Measurements from ENCODE around the gene TMED4.

TMED4 gene

DNA sequence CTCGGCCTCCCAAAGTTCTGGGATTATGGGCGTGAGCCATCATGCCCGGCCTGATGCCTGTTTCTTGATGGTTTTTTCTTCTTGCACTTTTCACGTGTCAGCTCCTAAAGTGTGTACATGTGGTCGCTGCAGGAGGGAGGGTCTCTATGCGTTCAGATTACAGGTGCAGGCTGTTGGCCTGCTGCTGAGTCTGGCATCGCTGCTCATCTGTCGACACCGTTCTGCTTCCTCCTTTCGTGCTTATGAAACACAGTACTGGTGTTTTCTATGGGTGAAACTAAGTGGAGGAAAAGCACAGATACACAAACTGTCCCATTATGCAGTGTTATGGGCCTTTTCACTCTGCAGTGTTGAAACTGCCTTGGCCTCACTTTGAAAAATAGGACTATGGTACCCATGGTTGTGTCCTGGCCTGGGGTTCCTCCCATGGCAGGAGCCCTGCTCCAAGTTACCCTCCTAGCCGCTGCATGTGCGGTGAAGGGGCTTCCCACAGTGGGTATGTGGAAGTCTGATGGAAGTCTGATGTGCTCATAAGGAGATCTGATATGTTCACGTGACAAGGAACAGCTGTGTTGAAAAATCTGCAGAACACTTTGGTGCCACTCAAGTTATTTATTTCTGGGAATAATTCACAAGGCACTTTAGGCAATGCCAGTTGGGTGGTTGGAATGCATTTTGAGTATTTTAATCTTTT, 47.9 kb upstream of the TMED4 start:
- TF ChIP-seq EZH2phosphoT487 (IDR thresholded peaks at IDR 0.05; ENCODE audit: low read depth): no peak
- TF ChIP-seq, protein P1, sequence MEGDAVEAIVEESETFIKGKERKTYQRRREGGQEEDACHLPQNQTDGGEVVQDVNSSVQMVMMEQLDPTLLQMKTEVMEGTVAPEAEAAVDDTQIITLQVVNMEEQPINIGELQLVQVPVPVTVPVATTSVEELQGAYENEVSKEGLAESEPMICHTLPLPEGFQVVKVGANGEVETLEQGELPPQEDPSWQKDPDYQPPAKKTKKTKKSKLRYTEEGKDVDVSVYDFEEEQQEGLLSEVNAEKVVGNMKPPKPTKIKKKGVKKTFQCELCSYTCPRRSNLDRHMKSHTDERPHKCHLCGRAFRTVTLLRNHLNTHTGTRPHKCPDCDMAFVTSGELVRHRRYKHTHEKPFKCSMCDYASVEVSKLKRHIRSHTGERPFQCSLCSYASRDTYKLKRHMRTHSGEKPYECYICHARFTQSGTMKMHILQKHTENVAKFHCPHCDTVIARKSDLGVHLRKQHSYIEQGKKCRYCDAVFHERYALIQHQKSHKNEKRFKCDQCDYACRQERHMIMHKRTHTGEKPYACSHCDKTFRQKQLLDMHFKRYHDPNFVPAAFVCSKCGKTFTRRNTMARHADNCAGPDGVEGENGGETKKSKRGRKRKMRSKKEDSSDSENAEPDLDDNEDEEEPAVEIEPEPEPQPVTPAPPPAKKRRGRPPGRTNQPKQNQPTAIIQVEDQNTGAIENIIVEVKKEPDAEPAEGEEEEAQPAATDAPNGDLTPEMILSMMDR (IDR thresholded peaks at IDR 0.05; ENCODE audit: low read depth, low read length): no peak
- H3K9ac ChIP-seq (ENCODE audit: low read length): peak overlapping the region; percentile 65; the same call in 1 of the 2 replicates
- peaks cover 18% of the 10 kb centered on the region for H3K36me3 ChIP-seq (replicated peaks; ENCODE audit: low read depth, low read length)
- no peak overlapping the region for H2AFZ ChIP-seq (ENCODE audit: low read depth, low read length)
- H4K20me1 ChIP-seq (ENCODE audit: insufficient read depth, low read length): no peaks in the 10 kb centered on the region
- no peaks in the 10 kb centered on the region for H3K27me3 ChIP-seq (ENCODE audit: low read depth, low read length)
- no peaks in the 10 kb centered on the region for H3K9me3 ChIP-seq (ENCODE audit: insufficient read depth, low read length)
- H3K4me1 ChIP-seq (ENCODE audit: low read length): peaks cover 70% of the 10 kb centered on the region
- peak overlapping the region; percentile 56 for H3K4me3 ChIP-seq (ENCODE audit: low read length)
- peaks cover 47% of the 10 kb centered on the region for H3K79me2 ChIP-seq (ENCODE audit: low read length)
- peak overlapping the region; percentile 58 for H3K4me2 ChIP-seq (ENCODE audit: low read length)
- H3K27ac ChIP-seq (ENCODE audit: low read length): peak overlapping the region; percentile 89

DNA sequence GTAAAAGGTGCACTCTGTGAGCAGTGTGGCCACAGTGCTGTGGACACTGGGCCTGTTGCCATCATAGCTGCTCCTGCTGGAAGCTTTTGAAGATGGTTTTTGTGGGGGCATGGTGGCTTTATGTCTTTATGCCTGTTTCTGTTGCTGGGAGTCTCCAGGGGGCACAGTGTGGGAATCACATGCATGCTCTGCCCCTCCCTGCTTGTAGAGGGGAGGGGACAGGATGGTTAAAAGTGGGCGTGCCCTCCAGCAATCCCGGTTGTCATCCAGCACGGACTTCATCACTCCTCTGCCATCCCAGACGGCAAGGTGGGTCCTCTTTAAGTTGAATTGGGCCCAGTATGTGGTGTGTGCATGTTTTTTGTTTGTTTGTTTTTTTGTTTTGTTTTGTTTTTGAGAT, 44.6 kb upstream of the TMED4 start:
- Histone ChIP-seq H4K20me1 (ENCODE audit: insufficient read depth, low read length) (no peaks in the 10 kb centered on the region), H3K27me3 (ENCODE audit: low read depth, low read length) (no peaks in the 10 kb centered on the region), H3K4me2 (ENCODE audit: low read length) (no peak overlapping the region), H3K4me3 (ENCODE audit: low read length) (no peak overlapping the region), H3K9ac (ENCODE audit: low read length) (no peak overlapping the region), H2AFZ (ENCODE audit: low read depth, low read length) (no peak overlapping the region), H3K9me3 (ENCODE audit: insufficient read depth, low read length) (no peaks in the 10 kb centered on the region), H3K4me1 (ENCODE audit: low read length) (peaks cover 59% of the 10 kb centered on the region), H3K27ac (ENCODE audit: low read length) (no peak overlapping the region), H3K79me2 (ENCODE audit: low read length) (peaks cover 59% of the 10 kb centered on the region), H3K36me3 (replicated peaks; ENCODE audit: low read depth, low read length) (peaks cover 23% of the 10 kb centered on the region)
- TF ChIP-seq, protein P1 (IDR thresholded peaks at IDR 0.05; ENCODE audit: low read depth, low read length): no peak
- no peak for TF ChIP-seq EZH2phosphoT487 (IDR thresholded peaks at IDR 0.05; ENCODE audit: low read depth)

DNA sequence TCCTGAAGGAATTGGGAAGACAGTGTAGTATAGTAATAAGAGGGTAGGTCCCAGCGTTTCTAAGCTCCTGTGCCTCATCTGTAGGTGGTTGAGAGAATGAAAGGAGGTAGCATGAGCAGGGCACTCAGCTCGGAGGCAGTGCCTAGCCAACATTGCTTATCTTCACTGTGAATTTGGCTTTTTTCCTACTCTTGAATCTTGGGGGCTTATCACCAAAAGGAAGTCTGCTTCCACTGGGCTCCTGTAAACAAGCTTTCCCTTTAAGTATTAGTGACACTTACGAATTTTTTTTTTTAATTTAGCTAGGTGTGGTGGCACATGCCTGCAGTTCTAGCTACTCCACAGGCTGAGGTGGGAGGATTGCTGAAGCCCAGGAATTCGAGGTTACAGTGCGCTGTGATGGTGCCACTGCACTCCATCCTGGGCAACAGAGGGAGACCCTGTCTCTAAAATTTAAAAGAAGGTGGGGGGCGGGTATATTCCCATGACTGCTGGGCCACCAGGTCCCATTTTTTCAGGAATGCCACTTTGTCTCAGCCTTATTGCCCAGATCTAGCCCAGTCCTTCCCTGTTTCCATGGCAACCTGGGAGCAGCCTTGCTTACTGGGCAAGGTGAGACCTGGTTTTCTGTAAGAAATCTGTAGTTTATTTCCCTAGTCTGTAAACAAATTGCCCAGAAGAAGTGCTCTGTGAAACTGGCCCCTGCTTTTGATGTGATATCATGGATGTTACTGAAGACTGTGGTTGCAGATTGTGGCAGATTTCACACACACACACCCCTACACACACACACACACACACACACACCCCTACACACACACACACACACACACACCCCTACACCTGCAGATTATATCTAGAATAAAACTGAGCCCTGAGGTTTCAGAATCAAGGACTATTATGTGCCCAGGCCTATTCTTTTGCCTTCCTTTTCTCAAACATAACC, 43.8 kb upstream of the TMED4 start:
- peaks cover 23% of the 10 kb centered on the region for H3K36me3 ChIP-seq (replicated peaks; ENCODE audit: low read depth, low read length)
- H3K9me3 ChIP-seq (ENCODE audit: insufficient read depth, low read length): no peaks in the 10 kb centered on the region
- H3K9ac ChIP-seq (ENCODE audit: low read length): no peak overlapping the region
- H3K79me2 ChIP-seq (ENCODE audit: low read length): peaks cover 60% of the 10 kb centered on the region
- no peak overlapping the region for H3K27ac ChIP-seq (ENCODE audit: low read length)
- peaks cover 51% of the 10 kb centered on the region for H3K4me1 ChIP-seq (ENCODE audit: low read length)
- no peaks in the 10 kb centered on the region for H3K27me3 ChIP-seq (ENCODE audit: low read depth, low read length)
- no peak overlapping the region for H2AFZ ChIP-seq (ENCODE audit: low read depth, low read length)
- TF ChIP-seq, protein P1 (IDR thresholded peaks at IDR 0.05; ENCODE audit: low read depth, low read length): no peak
- TF ChIP-seq EZH2phosphoT487 (IDR thresholded peaks at IDR 0.05; ENCODE audit: low read depth): no peak
- no peak overlapping the region for H3K4me3 ChIP-seq (ENCODE audit: low read length)
- no peak overlapping the region for H3K4me2 ChIP-seq (ENCODE audit: low read length)
- no peaks in the 10 kb centered on the region for H4K20me1 ChIP-seq (ENCODE audit: insufficient read depth, low read length)

DNA sequence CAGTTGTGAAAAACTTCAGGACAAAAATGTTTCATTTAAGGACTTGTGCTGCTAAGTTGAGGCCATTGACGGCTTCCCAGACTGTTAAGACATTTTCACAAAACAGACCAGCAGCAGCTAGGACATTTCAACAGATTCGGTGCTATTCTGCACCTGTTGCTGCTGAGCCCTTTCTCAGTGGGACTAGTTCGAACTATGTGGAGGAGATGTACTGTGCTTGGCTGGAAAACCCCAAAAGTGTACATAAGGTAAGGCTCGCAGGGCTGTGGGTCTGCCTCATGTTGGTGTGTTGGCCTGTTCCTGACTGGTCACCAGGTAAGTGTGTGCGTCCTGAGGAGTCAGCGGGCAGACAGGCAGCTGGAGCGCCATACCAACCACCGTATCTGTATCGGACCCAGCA, 42.3 kb upstream of the TMED4 start:
- 0 out of 2 replicates have a peak, but pooled peaks cover 6% of the 10 kb centered on the region for H4K20me1 ChIP-seq (ENCODE audit: insufficient read depth, low read length)
- no peak overlapping the region for H3K4me2 ChIP-seq (ENCODE audit: low read length)

More for the DNA sequence above, 42.3 kb upstream of the TMED4 start:
- Histone ChIP-seq H3K36me3 (replicated peaks; ENCODE audit: low read depth, low read length) (peaks cover 23% of the 10 kb centered on the region), H2AFZ (ENCODE audit: low read depth, low read length) (no peak overlapping the region), H3K9ac (ENCODE audit: low read length) (no peak overlapping the region), H3K9me3 (ENCODE audit: insufficient read depth, low read length) (no peaks in the 10 kb centered on the region), H3K27ac (ENCODE audit: low read length) (no peak overlapping the region), H3K79me2 (ENCODE audit: low read length) (peaks cover 72% of the 10 kb centered on the region), H3K27me3 (ENCODE audit: low read depth, low read length) (no peaks in the 10 kb centered on the region), H3K4me1 (ENCODE audit: low read length) (peaks cover 36% of the 10 kb centered on the region), H3K4me3 (ENCODE audit: low read length) (no peak overlapping the region)
- no peak for TF ChIP-seq EZH2phosphoT487 (IDR thresholded peaks at IDR 0.05; ENCODE audit: low read depth)
- TF ChIP-seq, protein P1 (IDR thresholded peaks at IDR 0.05; ENCODE audit: low read depth, low read length): no peak

Data from OCI-LY3 (cell line).